Measurements from ENCODE around the gene MLXIP.

DNA sequence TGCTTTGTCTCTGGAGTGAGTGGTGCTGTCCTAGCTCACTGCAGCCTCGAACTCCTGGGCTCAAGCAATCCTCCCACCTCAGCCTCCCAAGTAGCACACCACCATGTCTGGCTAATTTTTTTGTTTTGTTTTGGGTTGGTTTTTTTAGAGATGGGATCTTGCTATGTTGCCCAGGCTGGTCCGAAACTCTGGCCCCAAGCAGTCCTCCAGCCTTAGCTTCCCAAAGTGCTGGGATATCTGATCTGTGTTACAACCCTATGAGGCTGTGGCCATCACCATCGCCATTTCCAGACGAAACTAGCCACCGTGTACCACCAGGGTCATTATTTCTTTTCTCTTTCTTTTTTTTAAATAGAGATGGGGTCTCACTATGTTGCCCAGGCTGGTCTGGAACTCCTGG lies 92.8 kb downstream of the MLXIP start:
- TF ChIP-seq, protein P1, sequence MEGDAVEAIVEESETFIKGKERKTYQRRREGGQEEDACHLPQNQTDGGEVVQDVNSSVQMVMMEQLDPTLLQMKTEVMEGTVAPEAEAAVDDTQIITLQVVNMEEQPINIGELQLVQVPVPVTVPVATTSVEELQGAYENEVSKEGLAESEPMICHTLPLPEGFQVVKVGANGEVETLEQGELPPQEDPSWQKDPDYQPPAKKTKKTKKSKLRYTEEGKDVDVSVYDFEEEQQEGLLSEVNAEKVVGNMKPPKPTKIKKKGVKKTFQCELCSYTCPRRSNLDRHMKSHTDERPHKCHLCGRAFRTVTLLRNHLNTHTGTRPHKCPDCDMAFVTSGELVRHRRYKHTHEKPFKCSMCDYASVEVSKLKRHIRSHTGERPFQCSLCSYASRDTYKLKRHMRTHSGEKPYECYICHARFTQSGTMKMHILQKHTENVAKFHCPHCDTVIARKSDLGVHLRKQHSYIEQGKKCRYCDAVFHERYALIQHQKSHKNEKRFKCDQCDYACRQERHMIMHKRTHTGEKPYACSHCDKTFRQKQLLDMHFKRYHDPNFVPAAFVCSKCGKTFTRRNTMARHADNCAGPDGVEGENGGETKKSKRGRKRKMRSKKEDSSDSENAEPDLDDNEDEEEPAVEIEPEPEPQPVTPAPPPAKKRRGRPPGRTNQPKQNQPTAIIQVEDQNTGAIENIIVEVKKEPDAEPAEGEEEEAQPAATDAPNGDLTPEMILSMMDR (conservative IDR thresholded peaks at IDR 0.05; ENCODE audit: low read depth, low read length), result no peak
- TF ChIP-seq POLR2A (IDR thresholded peaks at IDR 0.05; ENCODE audit: low read depth, low read length) (no peak), SMC3 (IDR thresholded peaks at IDR 0.05; ENCODE audit: low read depth, low read length) (no peak), MXI1 (IDR thresholded peaks at IDR 0.05; ENCODE audit: borderline replicate concordance, low read depth, low read length) (no peak), MAFK (IDR thresholded peaks at IDR 0.05; ENCODE audit: low read depth, low read length) (no peak)

Measured in IMR-90 (cell line).